ENCODE data around the gene ORC4.
A peak's percentile ranks its signal among the peaks of the same experiment; 100 is the strongest.

Gene ORC4

GRCh38 chr2:148020111-148021058 is at the start of gene ORC4:
ORC4 (minus strand) TSS chr2:148020737; CDS start chr2:147975958, 44,779 bp downstream.
- peak; percentile 99 for DNase-seq

GRCh38 chr2:148067801-148068200 is 47.3 kb upstream of the ORC4 start:
- DNase-seq = peak; percentile 44

DNA sequence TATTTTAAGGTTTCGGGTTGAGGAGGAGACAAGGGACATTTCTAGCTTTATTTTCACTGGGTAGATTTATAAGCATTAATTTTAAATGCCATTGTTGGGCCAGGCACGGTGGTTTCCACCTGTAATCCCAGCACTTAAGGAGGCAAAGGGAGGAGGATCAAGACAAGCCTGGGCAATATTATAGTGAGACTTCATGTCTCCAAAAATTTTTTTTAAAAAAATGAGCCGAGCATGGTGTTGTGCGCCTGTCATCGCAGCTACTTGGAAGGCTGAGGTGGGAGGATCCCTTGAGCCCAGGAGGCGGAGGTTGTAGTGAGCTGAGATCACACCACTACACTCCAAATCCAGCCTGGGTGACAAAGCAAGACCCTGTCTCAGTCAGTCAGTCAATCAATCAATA is 45.4 kb upstream of the ORC4 start:
- no peak for DNase-seq

DNA sequence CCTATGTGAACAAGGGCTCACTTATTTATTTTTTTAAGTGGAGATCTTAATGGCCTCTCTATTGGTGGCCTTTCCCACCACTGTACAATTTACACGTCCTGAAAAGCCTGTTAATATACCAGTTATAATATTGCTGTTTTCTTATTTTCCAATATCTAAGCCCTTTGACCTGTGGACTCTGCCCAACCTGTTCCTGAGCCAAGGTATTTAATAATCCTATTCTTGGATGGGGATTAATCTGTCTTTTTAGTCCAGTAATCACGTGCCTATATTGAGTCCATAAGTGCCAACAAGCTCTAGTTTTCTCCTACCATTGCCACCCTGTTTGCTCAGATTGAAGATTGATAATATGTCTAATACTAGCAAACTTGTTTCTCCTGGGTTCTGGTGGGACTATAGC is 43.1 kb upstream of the ORC4 start:
- DNase-seq = no peak

- DNase-seq = no peak
These were observed 38.1 kb upstream of the ORC4 start for GRCh38 chr2:148058641-148059040.

DNA sequence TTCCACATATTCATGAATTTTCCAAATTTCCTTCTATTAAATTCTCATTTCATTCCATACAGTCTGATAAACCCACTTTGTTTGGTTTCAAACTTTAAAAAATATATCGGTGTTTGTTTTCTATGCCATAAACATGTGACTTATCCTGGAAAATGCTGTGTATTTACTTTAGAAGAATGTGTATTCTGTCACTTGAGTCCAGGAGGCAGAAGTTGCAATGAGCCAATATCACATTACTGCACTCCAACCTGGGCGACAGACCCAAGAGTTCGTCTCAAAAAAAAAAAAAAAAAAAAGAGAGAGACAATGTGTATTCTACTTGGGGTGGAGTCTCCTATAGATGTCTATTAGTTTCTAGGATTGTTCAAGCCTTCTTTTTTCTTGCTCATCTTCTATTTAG is 32.1 kb upstream of the ORC4 start:
- no peak for DNase-seq

- DNase-seq = no peak
These were observed 28.7 kb upstream of the ORC4 start for GRCh38 chr2:148049284-148049683.

- DNase-seq = no peak
These were observed 28.1 kb upstream of the ORC4 start for GRCh38 chr2:148048475-148049221.

- no peak for DNase-seq
These were observed 26.3 kb upstream of the ORC4 start for GRCh38 chr2:148046802-148047201.

GRCh38 chr2:148044322-148044721 is 23.8 kb upstream of the ORC4 start:
- DNase-seq = no peak

GRCh38 chr2:148042219-148042618 is 21.7 kb upstream of the ORC4 start:
- DNase-seq = no peak

DNA sequence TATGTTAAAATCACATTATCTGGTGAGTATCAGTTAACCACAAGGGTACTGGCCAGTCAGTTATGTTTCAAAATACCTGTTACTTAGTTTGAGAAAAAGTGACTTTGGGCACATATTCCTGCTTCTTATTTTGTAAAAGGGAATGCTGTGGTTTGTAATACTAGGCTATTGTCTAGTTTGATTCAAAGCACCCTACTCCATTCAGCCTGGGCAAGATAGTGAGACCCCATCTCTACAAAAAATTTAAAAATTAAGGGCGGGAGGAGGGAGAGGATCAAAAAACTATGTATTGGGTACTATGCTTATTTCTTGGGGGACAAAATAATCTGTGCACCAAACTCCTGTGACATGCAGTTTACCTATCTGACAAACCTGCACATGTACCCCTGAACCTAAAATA is 19.2 kb upstream of the ORC4 start:
- no peak for DNase-seq

DNA sequence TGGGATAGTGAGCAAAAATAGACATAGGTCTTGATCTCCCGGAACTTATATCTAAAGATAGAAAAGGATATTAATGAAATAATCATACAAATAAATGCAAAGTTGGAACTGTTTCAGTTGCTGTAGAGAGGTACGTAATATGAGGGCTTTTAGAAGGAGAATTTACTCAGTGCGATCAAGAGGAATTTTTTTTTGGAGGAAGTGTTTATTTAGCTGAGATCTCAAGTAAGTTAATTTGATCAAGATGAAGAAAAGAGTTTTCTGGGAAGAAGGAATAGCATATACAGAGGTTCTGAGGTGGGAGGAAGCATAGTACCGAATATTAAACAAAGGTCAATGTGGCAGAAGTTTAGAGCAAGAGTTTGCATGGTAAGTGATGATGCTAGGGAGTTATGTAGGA is 11.7 kb upstream of the ORC4 start:
- DNase-seq = no peak

DNA sequence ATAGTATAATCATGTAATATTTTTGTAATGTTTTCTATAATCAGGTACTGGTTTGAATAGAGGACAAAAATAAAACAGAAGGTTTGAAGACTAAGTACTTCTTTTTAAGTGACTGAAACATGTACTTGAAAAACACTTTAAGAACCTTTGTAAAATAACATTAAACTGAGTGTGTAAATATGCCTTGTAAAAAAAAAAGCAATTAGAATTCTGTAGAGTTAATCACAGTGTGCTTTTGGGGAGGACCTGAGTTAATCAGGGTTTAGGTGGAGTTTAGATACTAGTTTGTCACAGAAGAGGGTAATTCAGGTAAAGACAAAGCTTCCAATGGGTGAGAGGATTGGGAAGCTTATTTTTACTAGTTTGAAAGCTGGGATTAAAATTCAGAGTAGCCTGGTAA is 10.6 kb upstream of the ORC4 start:
- DNase-seq = no peak

- no peak for DNase-seq
These were observed 8.2 kb upstream of the ORC4 start for GRCh38 chr2:148028781-148029180.

DNA sequence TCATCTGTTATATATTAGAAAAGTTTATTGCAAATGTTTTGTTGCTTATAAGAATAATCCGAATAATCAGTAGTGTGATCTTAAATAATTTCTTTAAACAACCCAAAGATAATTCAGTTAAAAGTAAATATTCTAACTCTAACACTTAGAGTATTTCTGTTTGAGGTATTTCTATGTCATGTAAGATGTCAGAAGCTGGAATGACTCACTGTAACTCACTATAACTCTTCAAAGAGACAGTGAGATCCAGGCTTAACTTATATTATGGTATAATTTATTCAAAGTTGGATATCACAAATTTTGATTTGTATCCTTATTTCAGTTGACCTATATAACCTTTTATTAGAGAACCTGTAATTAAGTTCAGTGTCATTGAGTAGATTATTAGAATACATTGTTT is 7.3 kb upstream of the ORC4 start:
- no peak for DNase-seq

GRCh38 chr2:148026573-148026972 is 6.0 kb upstream of the ORC4 start:
- no peak for DNase-seq

GRCh38 chr2:148023861-148024260 is 3.3 kb upstream of the ORC4 start:
- DNase-seq = no peak

DNA sequence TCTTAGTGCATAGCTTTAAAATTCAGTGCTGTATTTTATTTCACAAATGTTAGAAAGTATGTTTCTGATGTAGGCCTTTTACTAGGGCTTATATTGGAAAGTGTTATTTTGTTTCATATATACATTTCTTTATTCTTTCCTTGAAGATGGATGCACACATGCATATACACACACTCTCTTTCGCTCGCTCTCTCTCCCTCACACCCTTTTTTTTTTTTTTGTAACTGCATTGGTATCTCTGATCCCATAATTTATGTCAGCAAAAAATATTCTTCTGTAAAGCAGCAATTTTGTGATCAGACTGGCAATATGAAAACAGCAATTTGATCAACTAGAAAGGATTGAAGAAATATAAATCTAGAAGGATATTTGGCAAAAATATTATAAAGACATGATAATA is 2.3 kb upstream of the ORC4 start:
- no peak for DNase-seq

DNA sequence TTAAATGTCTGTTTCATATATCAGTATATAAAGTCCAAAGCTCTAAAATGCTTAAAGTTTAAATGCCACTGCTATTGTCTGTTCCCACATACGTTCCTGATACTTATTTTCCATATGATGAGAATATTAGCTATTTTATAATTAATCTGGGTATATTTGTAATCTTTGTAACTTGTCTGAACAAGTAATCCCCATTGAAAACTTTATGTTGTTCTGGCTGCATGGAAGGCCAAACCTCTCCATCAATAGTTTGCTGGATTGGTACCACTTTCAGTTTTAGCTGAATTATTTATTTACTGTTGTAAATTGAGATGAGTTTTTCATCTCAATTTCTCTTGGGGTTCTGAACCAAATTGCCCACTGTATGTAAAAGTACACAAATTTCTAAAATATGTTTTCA is 1.8 kb upstream of the ORC4 start:
- no peak for DNase-seq

GRCh38 chr2:148021886-148022285 is 1.3 kb upstream of the ORC4 start:
- no peak for DNase-seq

- peak; percentile 52 for DNase-seq
These were observed 723 bp upstream of the ORC4 start, which contains the start of gene MBD5 for GRCh38 chr2:148021059-148021861. MBD5 (plus strand) TSS chr2:148021091.

DNA sequence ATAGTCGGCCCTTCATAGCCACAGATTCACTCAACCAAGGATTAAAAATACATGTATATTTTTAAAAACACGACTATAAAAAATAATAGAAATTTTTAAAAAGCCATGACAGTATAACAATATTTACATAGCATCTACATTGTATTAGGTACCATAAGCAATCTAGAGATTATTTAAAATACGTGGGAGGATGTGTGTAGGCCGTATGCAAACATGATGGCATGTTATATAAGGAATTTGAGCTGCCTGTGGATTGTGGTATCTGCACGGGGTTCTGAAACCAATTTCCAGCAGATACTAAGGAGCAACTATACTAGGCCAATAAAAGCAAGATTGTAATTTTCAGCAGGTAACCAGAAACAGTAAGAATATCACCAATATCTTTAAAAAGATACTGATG is 5.9 kb downstream of the ORC4 start:
- no peak for DNase-seq

All from NCI-H146 (cell line).